HG03521 (cell line): ENCODE results near the gene NDUFAF3.
"Not testable (repeated sequence)": the region's sequence is repeated elsewhere in the genome, so short reads cannot be mapped to it uniquely, and the experiment has no call there.

Experiments
- ATAC-seq: cut with Tn5 transposase; IDR thresholded peaks from one replicate; pipeline ENCODE4 v1.9.1; 2021; ENCODE audit warnings: mild to moderate bottlenecking, moderate library complexity; ENCODE audit not compliant: unreplicated experiment

The NDUFAF3 gene

GRCh38 chr3:48999085-48999858 is 22.6 kb upstream of the NDUFAF3 start:
- ATAC-seq: no peak

GRCh38 chr3:49001155-49001554 is 20.8 kb upstream of the NDUFAF3 start:
- ATAC-seq: no peak

GRCh38 chr3:49004352-49005302 is 17.3 kb upstream of the NDUFAF3 start:
- no peak for ATAC-seq

- no peak for ATAC-seq
These were observed 16.6 kb upstream of the NDUFAF3 start for GRCh38 chr3:49005303-49005680.

GRCh38 chr3:49005998-49006397 is 15.9 kb upstream of the NDUFAF3 start:
- ATAC-seq: no peak

GRCh38 chr3:49006408-49007067 is 15.4 kb upstream of the NDUFAF3 start:
- ATAC-seq: no peak

GRCh38 chr3:49007068-49007770 is 14.7 kb upstream of the NDUFAF3 start, which contains the start of gene WDR6:
TSS of gene WDR6 (plus strand) at chr3:49007391. CDS start at chr3:49007432, 41 bp downstream.
- ATAC-seq: peak; percentile 88

- peak; percentile 23 for ATAC-seq
These were observed 14.0 kb upstream of the NDUFAF3 start for GRCh38 chr3:49007771-49008528.

GRCh38 chr3:49008627-49009026 is 13.3 kb upstream of the NDUFAF3 start:
- ATAC-seq: not testable (repeated sequence)

- no peak for ATAC-seq
These were observed 12.5 kb upstream of the NDUFAF3 start for GRCh38 chr3:49009396-49009795.

GRCh38 chr3:49012441-49013017 is 9.4 kb upstream of the NDUFAF3 start:
- no peak for ATAC-seq

GRCh38 chr3:49013113-49013737 is 8.7 kb upstream of the NDUFAF3 start:
- ATAC-seq: no peak

GRCh38 chr3:49013738-49014660 is 7.9 kb upstream of the NDUFAF3 start:
- ATAC-seq: no peak

- ATAC-seq: no peak
These were observed 6.8 kb upstream of the NDUFAF3 start for GRCh38 chr3:49015072-49015471.

GRCh38 chr3:49015765-49016164 is 6.2 kb upstream of the NDUFAF3 start:
- no peak for ATAC-seq

- no peak for ATAC-seq
These were observed 5.3 kb upstream of the NDUFAF3 start for GRCh38 chr3:49016414-49017228.
